ENCODE measurements around the gene ATOH8.
A peak's percentile ranks its signal among the peaks of the same experiment; 100 is the strongest.

ATOH8 gene

DNA sequence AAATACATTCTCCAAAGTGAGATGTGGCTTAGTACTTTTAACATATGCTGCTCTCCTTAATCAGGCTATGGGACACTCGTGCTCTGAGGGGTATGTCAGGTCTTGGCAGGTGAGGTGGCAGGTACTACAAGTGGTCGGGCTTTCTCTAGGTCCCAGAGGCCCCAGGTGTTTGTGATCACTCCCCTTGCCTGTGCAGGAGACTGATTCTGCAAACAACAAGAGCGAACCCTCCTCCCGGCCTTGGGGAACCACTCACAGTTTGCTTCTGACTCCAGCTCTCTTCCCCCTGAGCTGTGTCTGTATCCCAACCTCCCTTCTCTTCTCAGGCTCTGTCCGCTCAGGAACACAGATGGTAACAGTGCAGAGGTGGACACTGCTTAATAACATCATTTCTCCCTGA is 48.1 kb downstream of the ATOH8 start:
- DNase-seq (ENCODE audit: low read depth in 2 of 2), result no peak

DNA sequence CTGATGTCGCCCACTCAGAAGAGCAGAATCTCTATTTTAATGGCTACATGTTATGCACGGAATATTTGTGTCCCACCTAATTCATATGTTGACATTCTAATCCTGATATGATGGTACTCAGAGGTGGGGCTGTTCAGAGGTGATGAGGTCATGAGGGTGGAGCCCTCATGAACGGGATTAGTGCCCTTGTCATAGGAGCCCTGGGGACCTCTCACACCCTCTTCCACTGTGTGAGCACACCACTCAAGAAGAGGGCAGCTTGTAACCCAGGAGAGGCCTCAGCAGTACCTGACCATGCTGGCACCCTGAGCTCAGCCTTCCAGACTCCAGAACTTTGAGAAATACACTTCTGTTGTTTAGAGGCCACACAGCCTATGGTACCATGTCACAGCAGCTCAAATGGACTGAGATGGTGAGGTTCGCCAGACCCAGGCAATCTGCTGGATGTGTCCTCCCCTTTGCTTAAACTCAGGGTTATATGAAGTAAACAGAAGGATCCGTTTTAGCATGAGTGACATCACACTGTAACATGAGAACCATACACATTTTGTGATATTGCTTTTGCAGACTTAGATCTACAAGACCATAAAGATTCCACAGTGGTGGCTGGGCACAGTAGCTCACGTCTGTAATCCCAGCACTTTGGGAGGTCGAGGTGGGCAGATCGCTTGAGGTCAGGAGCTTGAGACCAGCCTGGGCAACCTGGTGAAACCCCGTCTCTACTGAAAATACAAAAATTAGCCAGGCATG is 48.7 kb downstream of the ATOH8 start:
- no peak for DNase-seq (ENCODE audit: low read depth in 2 of 2)

- DNase-seq (ENCODE audit: low read depth in 2 of 2), result no peak
These were observed 50.1 kb downstream of the ATOH8 start for GRCh38 chr2:85803704-85804425.

DNA sequence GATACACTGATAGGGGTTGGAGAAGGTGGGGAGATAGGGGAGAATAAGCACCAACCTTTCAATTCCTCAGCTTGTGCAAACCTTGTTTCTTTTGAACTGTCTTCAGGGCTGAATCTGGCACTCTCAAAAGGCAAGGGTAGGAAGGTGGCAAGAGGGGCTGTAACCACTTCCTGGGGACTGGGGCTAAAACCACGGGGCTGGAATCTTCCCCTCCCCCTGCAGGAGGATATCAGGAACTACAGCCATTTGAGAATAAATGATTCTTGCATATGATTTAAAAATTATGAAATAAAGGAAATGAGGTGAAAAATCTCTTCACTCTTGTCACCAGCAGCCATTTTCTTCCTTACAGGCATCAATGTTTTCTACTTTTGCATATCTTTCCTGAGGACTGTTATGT is 50.8 kb downstream of the ATOH8 start:
- no peak for DNase-seq (ENCODE audit: low read depth in 2 of 2)

DNA sequence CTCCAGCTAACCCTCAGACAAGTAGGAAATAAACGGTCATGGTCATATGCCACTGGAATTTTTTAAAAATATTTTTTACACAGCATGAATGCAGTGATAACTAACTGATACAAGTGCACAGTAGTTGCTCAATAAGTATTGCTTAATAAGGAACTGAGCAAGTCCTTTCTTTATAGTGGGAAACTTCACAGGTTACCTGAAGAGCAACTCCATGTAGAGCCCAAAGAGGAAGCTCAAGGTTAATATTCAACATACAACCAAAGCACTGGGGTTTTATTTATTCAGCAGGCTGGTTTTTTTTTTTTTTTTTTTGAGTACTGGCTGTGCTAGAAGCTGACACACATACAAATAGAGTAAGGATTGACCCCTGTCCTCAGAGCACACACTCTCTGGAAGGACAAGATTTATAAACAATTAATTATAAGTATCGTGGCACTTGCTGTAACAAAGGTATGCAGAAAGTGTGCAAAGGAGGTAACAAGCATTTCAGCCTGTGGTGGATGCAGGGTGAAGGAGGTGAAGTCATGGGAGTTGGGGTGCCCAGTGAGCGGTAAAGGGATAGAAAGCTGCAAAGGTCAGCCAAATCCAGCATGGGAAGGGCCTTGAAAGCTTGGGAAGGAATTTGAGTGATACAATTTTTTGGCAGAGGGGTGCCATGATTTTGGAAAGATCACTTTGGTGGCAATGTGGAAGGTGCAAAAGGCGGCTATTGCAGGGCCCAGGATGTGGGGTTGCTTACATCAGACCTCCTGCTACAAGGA is 52.7 kb downstream of the ATOH8 start:
- no peak for DNase-seq (ENCODE audit: low read depth in 2 of 2)

- DNase-seq (ENCODE audit: low read depth in 2 of 2), result no peak
These were observed 54.0 kb downstream of the ATOH8 start for GRCh38 chr2:85807756-85808155.

- no peak for DNase-seq (ENCODE audit: low read depth in 2 of 2)
These were observed 56.8 kb downstream of the ATOH8 start for GRCh38 chr2:85810371-85811179.

DNA sequence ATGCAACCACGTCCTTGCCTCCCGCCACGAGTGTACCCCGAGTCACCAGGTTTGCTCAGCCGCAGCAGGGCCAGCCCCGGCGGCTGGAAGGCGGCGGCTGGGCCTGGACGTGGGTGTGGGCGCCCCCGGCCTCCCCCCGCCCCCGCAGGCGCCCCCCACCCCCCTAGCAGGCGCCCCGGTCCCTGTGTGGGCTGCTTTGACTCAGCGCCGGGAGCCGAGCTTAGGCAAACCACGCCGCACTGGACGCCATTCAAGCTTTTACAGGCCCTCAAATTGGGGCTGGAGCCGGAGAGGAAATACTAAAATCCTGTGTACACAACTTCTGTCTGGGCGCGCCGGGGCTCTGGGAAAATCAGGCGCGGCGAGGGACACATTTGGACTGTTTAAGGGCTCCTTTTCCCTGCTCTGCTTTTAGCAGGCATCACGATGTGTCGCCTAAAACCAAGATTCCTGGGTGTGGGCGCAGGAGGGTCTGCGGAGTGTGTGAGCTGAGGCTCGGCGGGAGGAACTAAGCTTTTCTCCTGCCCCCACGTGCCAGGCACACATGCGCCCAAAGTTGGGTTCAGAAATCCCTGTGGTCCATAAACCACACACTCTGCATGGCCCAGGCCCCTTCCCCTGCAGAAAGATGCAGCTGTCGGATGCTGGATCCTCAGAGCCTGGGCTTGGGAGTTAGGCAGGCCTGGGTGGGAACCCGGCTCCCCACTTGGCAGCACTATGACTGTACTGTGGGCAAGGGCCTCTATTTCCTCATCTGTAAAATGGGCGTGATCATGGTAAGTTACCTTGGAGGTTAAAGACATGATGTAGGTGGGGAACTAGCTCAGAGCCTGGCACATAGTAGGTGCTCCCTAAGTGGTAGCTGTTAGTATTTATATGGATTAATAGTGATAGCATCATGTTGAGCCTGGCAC is 57.6 kb downstream of the ATOH8 start:
- DNase-seq (ENCODE audit: low read depth in 2 of 2), result no peak

- no peak for DNase-seq (ENCODE audit: low read depth in 2 of 2)
These were observed 58.4 kb downstream of the ATOH8 start for GRCh38 chr2:85812094-85812735.

DNA sequence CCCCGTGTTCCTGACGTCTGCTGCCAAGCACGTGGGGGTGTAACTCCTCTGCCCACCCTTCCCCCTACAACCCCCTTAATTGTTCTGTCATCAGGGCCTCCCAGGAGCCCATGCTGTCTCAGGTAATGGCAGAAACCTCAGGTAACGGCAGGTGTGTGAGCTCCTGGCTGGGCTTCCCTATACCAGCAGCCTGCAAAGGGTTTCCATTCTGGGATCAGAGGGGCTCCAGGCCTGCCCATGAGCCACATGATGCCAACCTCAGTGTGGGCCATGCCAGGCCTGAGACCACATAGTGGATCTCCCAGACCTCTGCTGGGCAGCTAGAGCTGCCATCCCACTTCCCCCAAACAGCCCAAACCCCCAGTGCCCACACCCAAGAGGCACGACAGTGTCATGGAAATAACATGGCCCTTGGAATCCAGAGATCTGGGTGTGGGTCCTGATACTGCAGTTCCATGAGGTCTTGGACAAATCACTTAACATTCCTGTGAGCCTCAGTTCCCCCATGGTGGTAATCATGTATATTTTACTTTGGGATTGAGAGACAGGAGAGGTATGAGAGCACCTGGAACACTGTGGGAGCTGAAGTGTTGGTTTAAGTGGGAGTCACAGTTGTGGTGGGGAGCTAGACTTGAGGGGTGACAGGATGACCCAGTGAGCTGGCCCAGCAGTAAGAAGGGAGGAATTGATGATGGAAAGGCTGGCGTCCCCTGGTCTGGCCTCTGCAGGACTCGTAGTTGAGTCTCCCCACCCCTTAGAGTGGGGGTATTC is 59.6 kb downstream of the ATOH8 start:
- DNase-seq (ENCODE audit: low read depth in 2 of 2), result no peak

DNA sequence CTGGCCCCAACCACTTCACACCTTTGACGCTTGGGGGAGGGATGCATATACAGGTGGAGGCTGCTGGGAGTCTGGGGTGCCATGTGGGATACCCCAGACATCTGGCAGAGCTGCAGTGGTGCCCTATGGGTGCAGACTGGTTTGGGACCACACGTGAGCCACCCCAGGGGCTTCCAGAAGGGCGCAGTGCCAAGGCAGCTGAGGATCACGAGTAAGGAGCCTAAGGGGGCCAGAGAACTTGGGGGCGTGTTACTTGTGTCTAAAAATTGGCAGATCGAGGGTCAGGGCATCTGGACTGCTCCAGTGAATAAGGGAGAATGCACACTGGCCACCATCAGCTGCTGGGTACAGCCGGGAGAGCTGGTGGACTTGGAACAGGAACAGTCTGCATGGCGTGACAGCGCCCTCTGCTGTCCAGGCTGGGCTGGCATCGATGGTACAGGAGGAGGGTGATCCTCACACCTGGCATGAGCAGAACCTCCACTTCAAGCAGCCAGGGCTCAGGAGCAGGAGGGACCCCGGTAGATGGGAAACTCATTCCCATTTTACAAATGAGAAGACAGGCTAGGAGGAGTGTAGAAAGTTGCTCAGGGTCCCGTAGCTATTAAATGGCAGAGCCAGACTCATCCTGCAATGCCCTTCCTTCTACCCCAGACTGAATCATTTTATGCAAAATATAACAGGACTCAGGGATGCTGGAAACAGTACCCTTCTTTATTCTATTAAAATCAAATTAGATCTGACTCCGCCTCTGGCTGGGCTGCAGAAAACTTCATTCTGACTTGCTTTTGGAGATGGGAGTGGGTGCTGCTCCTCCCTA is 60.4 kb downstream of the ATOH8 start:
- peak; percentile 58 to 69 for DNase-seq (ENCODE audit: low read depth in 2 of 2)

- DNase-seq (ENCODE audit: low read depth in 2 of 2), result no peak
These were observed 61.2 kb downstream of the ATOH8 start for GRCh38 chr2:85814802-85815550.

DNA sequence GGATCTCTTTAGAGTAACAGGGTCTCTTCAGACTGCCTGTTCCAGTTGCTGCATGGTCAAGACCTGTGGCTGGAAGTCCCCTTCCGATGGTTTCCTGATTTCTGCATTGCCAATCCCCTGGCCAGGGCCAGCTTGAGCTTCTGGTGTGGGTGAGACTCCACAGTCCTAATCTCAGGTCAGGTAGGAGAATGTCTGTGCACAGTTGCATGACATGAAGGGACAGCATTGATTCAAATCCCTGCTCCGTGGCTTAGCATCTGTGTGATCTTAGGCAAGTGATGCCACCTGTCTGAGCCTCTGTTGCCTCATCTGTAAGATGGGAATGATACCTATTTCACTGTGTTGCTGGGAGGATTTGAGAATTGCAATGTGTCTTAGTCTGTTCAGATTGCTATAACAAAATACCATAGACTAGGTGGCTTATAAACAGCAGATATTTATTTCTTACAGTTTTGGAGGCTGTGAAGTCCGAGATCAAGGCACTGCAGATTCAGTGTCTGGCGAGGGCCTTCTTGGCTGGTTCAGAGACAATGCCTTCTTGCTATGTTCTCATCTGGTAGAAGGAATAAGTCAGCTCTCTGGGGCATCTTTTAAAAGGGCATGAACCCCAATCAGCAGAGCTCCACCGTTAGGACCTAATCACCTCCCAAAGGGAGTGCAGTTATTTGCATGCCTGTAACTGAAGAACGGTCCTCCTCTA is 66.2 kb downstream of the ATOH8 start:
- DNase-seq (ENCODE audit: low read depth in 2 of 2), result no peak

DNA sequence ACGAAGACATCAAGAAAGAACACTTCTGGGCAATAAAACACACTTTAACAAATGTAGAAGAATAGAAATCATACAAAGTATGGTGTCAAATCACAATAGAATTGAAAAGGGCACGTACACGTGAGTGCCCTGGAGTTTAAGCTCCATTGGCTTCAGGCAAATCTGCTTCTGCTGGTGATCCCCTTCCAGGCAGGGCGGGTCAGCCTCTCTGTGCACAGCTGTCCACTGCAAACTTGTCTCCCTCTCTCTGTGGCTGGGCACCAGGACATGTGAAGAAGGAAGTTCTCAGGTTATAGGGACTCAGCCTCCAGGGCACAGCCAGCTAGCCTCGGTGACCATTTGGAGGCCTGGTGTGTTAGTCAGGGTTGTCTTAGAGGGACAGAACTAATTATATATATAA is 69.0 kb downstream of the ATOH8 start:
- no peak for DNase-seq (ENCODE audit: low read depth in 2 of 2)

DNA sequence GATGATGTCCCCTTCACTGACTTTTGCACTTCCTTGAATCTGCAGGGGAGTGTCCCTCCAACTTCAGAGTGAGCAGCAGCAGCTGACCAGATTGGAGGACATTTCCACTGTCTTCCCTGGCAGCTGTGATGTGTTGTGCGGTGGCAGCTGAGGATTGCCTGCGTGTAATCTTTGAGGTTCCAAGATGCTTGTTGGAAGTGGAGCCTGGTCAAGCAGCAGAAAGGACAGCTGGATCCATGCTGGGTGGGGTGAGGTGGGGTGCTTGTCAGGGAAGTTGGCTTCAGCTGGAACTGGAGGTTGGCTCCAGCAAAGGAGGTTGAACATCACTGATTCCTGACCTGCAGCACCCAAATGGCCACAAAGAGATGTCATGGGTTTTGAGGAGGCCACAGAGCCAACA is 70.2 kb downstream of the ATOH8 start:
- DNase-seq (ENCODE audit: low read depth in 2 of 2), result no peak

GRCh38 chr2:85826990-85827878 is 73.4 kb downstream of the ATOH8 start:
- DNase-seq (ENCODE audit: low read depth in 2 of 2), result peak; percentile 68 to 76
